ENCODE measurements around the gene RAPGEF2. TPM values are rescaled to one million over a fixed set of nuclear protein-coding genes. Genes with fewer than 3 reads are reported as not detected.
A peak's percentile ranks its signal among the peaks of the same experiment; 100 is the strongest.

RAPGEF2 gene
- total and polyA plus RNA-seq, 9 of the 15 experiments (the other 6 are each of a cell fraction or from before 2014, with no cell fraction given) = 3.1 to 32.6 (median 23.1) TPM

- Histone ChIP-seq H3K36me3 (ENCODE audit: control insufficient read depth, insufficient read depth, low read length) (peaks cover 5% of the 10 kb centered on the region; the same call in 1 of the 3 replicates), H3K9me1 (ENCODE audit: control insufficient read depth, insufficient read depth, low read length) (no peaks in the 10 kb centered on the region), H3K27me3 (ENCODE audit: control insufficient read depth in 2 of 2, insufficient read depth in 2 of 2, low read length in 2 of 2) (no peaks in the 10 kb centered on the region), H3K9me3 (replicated peaks; ENCODE audit: control insufficient read depth, insufficient read depth, low read depth, low read length) (no peaks in the 10 kb centered on the region), H3K27ac (ENCODE audit: extremely low read depth, low read depth, low read length) (no peak overlapping the region), H3K4me3 (no peak overlapping the region), H4K20me1 (replicated peaks; ENCODE audit: control insufficient read depth, insufficient read depth, low read length) (no peaks in the 10 kb centered on the region), H3K4me1 (replicated peaks in 1 of 2; ENCODE audit: control insufficient read depth in 2 of 2, insufficient read depth in 2 of 2, low read length in 2 of 2) (no peaks in the 10 kb centered on the region), H3K9ac (ENCODE audit: insufficient read depth in 1 of 2, low read depth in 2 of 2, low read length in 2 of 2) (no peak overlapping the region), H3K4me2 (ENCODE audit: insufficient read depth, low read length) (no peak overlapping the region), H2AFZ (ENCODE audit: low read depth, low read length) (no peak overlapping the region), H3K79me2 (ENCODE audit: control insufficient read depth, insufficient read depth, low read length) (0 out of 3 replicates have a peak, but pooled peaks cover 5% of the 10 kb centered on the region)
- no peak for FAIRE-seq
- CTCF ChIA-PET (ENCODE audit: low intra/inter-chr PET ratio) = no interaction called here
- intact Hi-C loops (cut with micrococcal nuclease) (no loop called here), in situ Hi-C loops (cut with MboI) (no loop called here)
- POLR2A ChIA-PET = no interaction called here
- peak; percentile 27; the same call in 1 of the 3 replicates for ATAC-seq
- WGBS (ENCODE audit: insufficient coverage, low coverage, missing lambda C conversion rate) = 31% methylated on average over 2 of the region's 2 CpGs
- no peak for DNase-seq (ENCODE audit: extremely low read depth in 1 of 4, low spot score in 3 of 4)
- BruUV-seq (replicated peaks) = no TSS peak
- TF ChIP-seq TBP (optimal IDR thresholded peaks at IDR 0.05; ENCODE audit: low read depth, low read length) (no peak), IRF9 (tag; IDR thresholded peaks at IDR 0.05) (no peak), ZNF407 (IDR thresholded peaks at IDR 0.05; ENCODE audit: low read depth) (no peak), MEIS2 (IDR thresholded peaks at IDR 0.05; ENCODE audit: partially characterized antibody) (no peak)
Observed at GRCh38 chr4:159237975-159238374, 135.1 kb downstream of the RAPGEF2 start.
